IPS-18a (cell line): ENCODE measurements around the gene FNDC11.

ENCODE experiments used
- H3K27ac ChIP-seq: one replicate; pipeline ENCODE4 v1.5.1; 2013; ENCODE audit warnings: low read length
- H3K27me3 ChIP-seq: one replicate; pipeline ENCODE4 v1.6.1; 2013; ENCODE audit warnings: mild to moderate bottlenecking, low read length; ENCODE audit not compliant: control insufficient read depth, insufficient read depth
- H3K36me3 ChIP-seq: one replicate; pipeline ENCODE4 v1.6.1; 2013; ENCODE audit warnings: low read depth, low read length; ENCODE audit not compliant: control insufficient read depth
- H3K4me1 ChIP-seq: one replicate; pipeline ENCODE4 v1.6.1; 2013; ENCODE audit warnings: low read depth, low read length; ENCODE audit not compliant: control insufficient read depth
- H3K4me3 ChIP-seq: one replicate; pipeline ENCODE4 v1.5.1; 2013; ENCODE audit warnings: low read length
- H3K9ac ChIP-seq: one replicate; pipeline ENCODE4 v1.6.1; 2013; ENCODE audit warnings: mild to moderate bottlenecking, low read length, moderate library complexity
- H3K9me3 ChIP-seq: one replicate; pipeline ENCODE4 v1.6.1; 2013; ENCODE audit warnings: low read depth, low read length; ENCODE audit not compliant: control insufficient read depth

The FNDC11 gene

GRCh38 chr20:63543733-63544132 is 10.2 kb upstream of the FNDC11 start:
- H3K36me3 ChIP-seq = no peaks in the 10 kb centered on the region
- H3K9me3 ChIP-seq = no peaks in the 10 kb centered on the region
- H3K27me3 ChIP-seq = no peaks in the 10 kb centered on the region
- no peak overlapping the region for H3K27ac ChIP-seq
- H3K4me3 ChIP-seq = no peak overlapping the region
- no peak overlapping the region for H3K9ac ChIP-seq
- no peaks in the 10 kb centered on the region for H3K4me1 ChIP-seq

GRCh38 chr20:63544241-63544957 is 9.6 kb upstream of the FNDC11 start:
- Histone ChIP-seq H3K9me3 (no peaks in the 10 kb centered on the region), H3K4me3 (no peak overlapping the region), H3K27ac (no peak overlapping the region), H3K36me3 (no peaks in the 10 kb centered on the region), H3K9ac (no peak overlapping the region), H3K4me1 (no peaks in the 10 kb centered on the region), H3K27me3 (no peaks in the 10 kb centered on the region)

GRCh38 chr20:63544958-63545516 is 8.9 kb upstream of the FNDC11 start:
- no peaks in the 10 kb centered on the region for H3K27me3 ChIP-seq
- no peak overlapping the region for H3K4me3 ChIP-seq
- H3K9me3 ChIP-seq = no peaks in the 10 kb centered on the region
- H3K27ac ChIP-seq = no peak overlapping the region
- H3K4me1 ChIP-seq = no peaks in the 10 kb centered on the region
- H3K36me3 ChIP-seq = no peaks in the 10 kb centered on the region
- H3K9ac ChIP-seq = no peak overlapping the region

DNA sequence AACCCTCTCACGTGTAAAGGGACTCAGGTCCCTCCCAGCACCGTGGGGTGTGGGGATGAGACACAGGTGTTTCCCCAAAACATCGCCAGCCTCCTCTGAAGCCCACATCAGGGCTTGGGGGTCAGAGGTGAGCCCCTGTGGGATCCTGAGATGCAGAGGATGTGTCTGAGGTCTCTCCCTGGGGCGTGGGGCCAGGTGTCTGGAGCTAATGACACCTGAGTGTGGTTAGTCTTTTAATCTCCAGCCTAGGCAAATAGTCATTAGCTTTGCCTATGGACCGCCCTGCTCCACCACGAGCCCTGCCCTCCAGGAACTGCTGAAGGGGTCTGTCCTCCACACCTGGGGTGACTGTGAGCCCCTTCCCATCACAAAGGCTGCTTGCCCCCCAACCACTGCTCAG is 8.1 kb upstream of the FNDC11 start:
- Histone ChIP-seq H3K9me3 (no peaks in the 10 kb centered on the region), H3K4me1 (no peaks in the 10 kb centered on the region), H3K36me3 (no peaks in the 10 kb centered on the region), H3K9ac (no peak overlapping the region), H3K4me3 (no peak overlapping the region), H3K27ac (no peak overlapping the region), H3K27me3 (no peaks in the 10 kb centered on the region)

- no peaks in the 10 kb centered on the region for H3K27me3 ChIP-seq
These were observed 7.6 kb upstream of the FNDC11 start for GRCh38 chr20:63546256-63546955.

GRCh38 chr20:63546956-63547724 is 6.8 kb upstream of the FNDC11 start:
- Histone ChIP-seq H3K9ac (no peak overlapping the region), H3K27me3 (no peaks in the 10 kb centered on the region), H3K36me3 (no peaks in the 10 kb centered on the region), H3K27ac (no peak overlapping the region), H3K4me3 (no peak overlapping the region), H3K4me1 (no peaks in the 10 kb centered on the region), H3K9me3 (no peaks in the 10 kb centered on the region)

More at GRCh38 chr20:63546256-63546955, 7.6 kb upstream of the FNDC11 start:
- no peaks in the 10 kb centered on the region for H3K4me1 ChIP-seq
- H3K27ac ChIP-seq = no peak overlapping the region
- no peak overlapping the region for H3K4me3 ChIP-seq
- H3K36me3 ChIP-seq = no peaks in the 10 kb centered on the region
- no peaks in the 10 kb centered on the region for H3K9me3 ChIP-seq
- H3K9ac ChIP-seq = no peak overlapping the region

- no peaks in the 10 kb centered on the region for H3K27me3 ChIP-seq
- H3K4me3 ChIP-seq = no peak within 1 kb of the TSS
- H3K27ac ChIP-seq = no peak within 1 kb of the TSS
These were observed 6.1 kb upstream of the FNDC11 start, which contains the start of gene SRMS for GRCh38 chr20:63547725-63548480. Gene SRMS, minus strand, starts transcription at chr20:63547749. Its CDS starts 286 bp downstream, at chr20:63547463.

DNA sequence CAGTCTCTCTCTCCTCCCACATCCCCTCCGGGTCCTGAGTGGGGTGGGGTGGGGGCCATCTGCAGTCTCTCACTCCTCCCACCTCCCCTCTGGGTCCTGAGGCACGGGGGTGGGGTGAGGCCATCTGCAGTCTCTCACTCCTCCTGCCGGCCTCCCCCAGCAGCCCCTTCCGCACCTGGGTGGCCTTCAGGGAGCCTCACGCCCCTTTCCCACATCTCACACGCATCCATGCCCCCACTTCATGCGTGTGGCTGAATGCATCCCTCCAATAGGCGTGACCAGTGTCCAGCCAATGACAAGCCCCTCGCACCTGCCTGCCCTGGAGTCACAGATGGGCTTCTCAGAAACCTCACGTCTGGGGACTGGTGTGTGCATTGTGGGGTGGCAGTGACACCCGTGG is 5.4 kb upstream of the FNDC11 start:
- no peaks in the 10 kb centered on the region for H3K36me3 ChIP-seq
- no peak overlapping the region for H3K9ac ChIP-seq
- H3K4me3 ChIP-seq = no peak overlapping the region
- no peaks in the 10 kb centered on the region for H3K9me3 ChIP-seq
- H3K4me1 ChIP-seq = peaks cover 10% of the 10 kb centered on the region
- no peak overlapping the region for H3K27ac ChIP-seq
- H3K27me3 ChIP-seq = no peaks in the 10 kb centered on the region

More at GRCh38 chr20:63547725-63548480, 6.1 kb upstream of the FNDC11 start, which contains the start of gene SRMS:
- peaks cover 7% of the 10 kb centered on the region for H3K4me1 ChIP-seq
- no peaks in the 10 kb centered on the region for H3K9me3 ChIP-seq
- H3K9ac ChIP-seq = no peak within 1 kb of the TSS
- no peaks in the 10 kb centered on the region for H3K36me3 ChIP-seq

DNA sequence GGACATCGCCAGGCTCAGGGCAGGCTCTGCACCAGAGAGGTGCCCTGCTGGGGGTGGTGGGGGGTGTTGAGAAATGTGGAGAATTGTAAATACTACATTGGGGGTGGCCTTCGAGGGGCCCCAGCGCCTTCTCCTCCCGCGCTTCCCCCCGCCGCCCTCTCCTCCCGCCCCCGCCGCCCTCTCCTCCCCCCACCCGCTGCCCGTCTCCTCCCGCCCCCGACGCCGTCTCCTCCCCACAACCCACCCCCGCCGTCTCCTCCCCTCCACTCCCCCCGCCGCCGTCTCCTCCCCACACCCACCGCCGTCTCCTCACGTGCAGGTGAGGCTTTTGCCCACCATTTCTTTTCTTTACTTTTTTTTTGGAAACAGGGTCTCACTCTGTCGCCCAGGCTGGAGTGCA is 4.9 kb upstream of the FNDC11 start:
- Histone ChIP-seq H3K9me3 (no peaks in the 10 kb centered on the region), H3K4me3 (no peak overlapping the region), H3K9ac (no peak overlapping the region), H3K27ac (no peak overlapping the region), H3K27me3 (no peaks in the 10 kb centered on the region), H3K36me3 (no peaks in the 10 kb centered on the region), H3K4me1 (peaks cover 10% of the 10 kb centered on the region)

DNA sequence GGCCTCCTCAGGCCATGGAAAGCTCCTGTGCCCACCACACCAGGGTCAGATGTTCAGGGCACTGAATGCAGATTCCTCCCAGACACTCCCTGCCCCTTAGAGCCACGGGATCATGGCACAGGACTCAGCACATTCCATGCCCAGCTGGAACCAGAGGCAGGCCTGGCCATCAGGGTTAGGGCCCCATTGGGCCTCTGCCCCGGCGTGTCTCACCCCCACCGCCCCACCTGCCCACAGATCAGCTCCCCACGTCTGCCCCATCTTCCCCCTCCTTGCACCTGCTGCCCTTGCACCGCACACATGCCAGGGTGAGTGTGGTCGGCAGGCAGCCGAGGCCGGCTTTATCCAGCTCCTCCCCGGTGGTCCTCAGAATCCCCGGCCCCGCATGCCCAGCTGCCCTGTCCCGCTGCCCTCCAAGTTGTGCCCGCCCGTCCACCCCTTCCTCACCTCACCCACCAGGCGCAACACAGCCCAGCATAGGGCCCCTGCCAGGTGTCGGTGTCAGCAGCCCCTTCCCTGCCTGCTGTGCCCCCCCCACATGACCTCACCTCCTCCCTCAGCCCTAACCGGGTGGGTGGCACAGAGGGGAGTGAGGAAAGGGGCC is 4.2 kb upstream of the FNDC11 start:
- Histone ChIP-seq H3K27me3 (peaks cover 4% of the 10 kb centered on the region), H3K9me3 (no peaks in the 10 kb centered on the region), H3K9ac (no peak overlapping the region), H3K4me3 (no peak overlapping the region), H3K27ac (no peak overlapping the region), H3K36me3 (no peaks in the 10 kb centered on the region), H3K4me1 (peaks cover 10% of the 10 kb centered on the region)
